RWPE1 (cell line): ENCODE data around the gene EOMES.

ENCODE experiments used
- CTCF ChIA-PET: fragments of 350-600 bp; sonication (Branson Sonifier 250); formaldehyde crosslinking; extraction: SDS; loops from one replicate; lab custom pipeline; 2021; lab: Yijun Ruan, JAX
- POLR2A ChIA-PET: fragments of 400-600 bp; formaldehyde crosslinking; extraction: SDS; loops from one replicate; lab custom pipeline; 2020; ENCODE audit warnings: antibody characterized with exemption; ENCODE audit not compliant: low non-redundant PET; lab: Yijun Ruan, JAX
- DNase-seq: peaks from one replicate; pipeline ENCODE4 v3.0.0; 2012; ENCODE audit warnings: low spot score
- H3K27ac ChIP-seq: fragments of 450-650 bp; 2 replicates; pipeline ENCODE4 v1.5.1; 2017
- TF ChIP-seq, protein P1 (sequence below): fragments of 450-650 bp; conservative IDR thresholded peaks from 2 replicates; pipeline ENCODE4 v1.5.1; 2017; ENCODE audit warnings: low read depth, mild to moderate bottlenecking

The EOMES gene

GRCh38 chr3:27686642-27687041 lies 35.5 kb downstream of the EOMES start:
- POLR2A ChIA-PET, result no interaction called here
- TF ChIP-seq, protein P1, sequence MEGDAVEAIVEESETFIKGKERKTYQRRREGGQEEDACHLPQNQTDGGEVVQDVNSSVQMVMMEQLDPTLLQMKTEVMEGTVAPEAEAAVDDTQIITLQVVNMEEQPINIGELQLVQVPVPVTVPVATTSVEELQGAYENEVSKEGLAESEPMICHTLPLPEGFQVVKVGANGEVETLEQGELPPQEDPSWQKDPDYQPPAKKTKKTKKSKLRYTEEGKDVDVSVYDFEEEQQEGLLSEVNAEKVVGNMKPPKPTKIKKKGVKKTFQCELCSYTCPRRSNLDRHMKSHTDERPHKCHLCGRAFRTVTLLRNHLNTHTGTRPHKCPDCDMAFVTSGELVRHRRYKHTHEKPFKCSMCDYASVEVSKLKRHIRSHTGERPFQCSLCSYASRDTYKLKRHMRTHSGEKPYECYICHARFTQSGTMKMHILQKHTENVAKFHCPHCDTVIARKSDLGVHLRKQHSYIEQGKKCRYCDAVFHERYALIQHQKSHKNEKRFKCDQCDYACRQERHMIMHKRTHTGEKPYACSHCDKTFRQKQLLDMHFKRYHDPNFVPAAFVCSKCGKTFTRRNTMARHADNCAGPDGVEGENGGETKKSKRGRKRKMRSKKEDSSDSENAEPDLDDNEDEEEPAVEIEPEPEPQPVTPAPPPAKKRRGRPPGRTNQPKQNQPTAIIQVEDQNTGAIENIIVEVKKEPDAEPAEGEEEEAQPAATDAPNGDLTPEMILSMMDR, result no peak
- CTCF ChIA-PET, result no interaction called here
- DNase-seq, result no peak
- H3K27ac ChIP-seq, result no peak overlapping the region

- CTCF ChIA-PET, result no interaction called here
- DNase-seq, result no peak
- POLR2A ChIA-PET, result no interaction called here
- H3K27ac ChIP-seq, result no peak overlapping the region
- TF ChIP-seq, protein P1, result no peak
These were observed 36.6 kb downstream of the EOMES start for GRCh38 chr3:27685474-27685873.

GRCh38 chr3:27684302-27684701 lies 37.8 kb downstream of the EOMES start:
- no peak overlapping the region for H3K27ac ChIP-seq
- ChIA-PET CTCF (no interaction called here), POLR2A (no interaction called here)
- no peak for DNase-seq
- TF ChIP-seq, protein P1, result no peak

DNA sequence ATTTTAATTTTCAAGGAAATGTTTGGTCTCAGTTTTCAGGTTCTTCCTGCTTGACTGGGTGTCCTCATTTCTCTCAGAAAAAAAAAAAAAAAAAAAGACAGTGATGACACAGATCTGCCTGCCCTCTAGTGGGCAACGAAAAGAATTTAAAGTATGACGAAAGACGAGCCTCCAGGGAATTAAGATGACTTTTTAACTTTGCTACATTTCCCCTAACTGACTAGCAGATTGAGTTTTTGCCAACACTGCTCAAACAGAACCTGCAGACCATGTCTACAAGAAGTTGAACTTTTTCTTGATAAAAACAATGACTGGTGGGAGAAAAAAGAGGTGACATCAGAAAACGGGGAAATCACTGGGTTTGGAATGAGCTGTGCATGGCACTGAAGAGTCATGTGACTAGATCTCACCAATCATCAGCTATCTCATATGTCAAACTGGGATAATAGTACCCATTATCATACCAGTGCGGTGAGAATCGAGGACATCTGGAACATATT lies 40.8 kb downstream of the EOMES start:
- CTCF ChIA-PET, result interaction anchor here (0.5 to 1.1 kb wide), 13 partner anchors 8 to 643 kb away, joined by 3 to 5 read pairs (median 3); no protein-coding TSS in a partner anchor

DNA sequence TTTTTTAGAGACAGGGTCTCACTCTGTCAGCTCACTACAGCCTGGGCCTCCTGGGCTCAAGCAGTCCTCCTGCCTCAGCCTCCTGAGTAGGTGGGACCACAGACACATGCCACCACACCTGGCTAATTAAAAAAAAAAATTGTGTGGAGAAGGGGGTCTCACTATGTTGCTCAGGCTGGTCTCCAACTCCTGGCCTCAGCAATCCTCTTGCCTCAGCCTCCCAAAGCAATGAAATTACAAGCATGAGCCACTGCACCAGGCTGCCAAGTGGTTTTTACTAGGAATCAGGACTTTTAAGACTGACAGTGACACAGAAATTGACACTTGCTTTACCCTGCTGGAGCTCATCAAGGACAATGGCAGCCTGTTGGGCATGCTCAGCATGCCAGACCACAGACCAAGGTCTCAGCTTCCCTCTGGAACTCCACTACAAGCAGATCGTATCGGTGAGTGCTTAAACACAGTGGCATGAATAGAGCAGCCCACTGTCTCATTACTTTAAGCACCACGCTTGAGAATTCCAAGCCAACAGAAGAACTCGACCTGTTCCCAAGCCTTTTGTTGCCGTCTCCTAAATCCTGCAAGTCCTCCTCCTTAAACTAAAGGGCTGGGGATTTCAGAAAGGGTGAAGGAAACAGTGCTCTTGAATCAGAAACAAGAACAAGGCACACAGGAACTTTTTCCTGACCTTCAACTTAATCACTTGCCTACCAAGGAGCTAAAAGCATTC lies 41.4 kb downstream of the EOMES start:
- ChIA-PET POLR2A (interaction anchor here (0.7 kb wide), 1 partner anchor 436 kb away, joined by 3 read pairs; no protein-coding TSS in a partner anchor), CTCF (interaction anchor here (0.6 to 1.1 kb wide), 9 partner anchors 8 to 642 kb away, joined by 3 to 5 read pairs (median 3); no protein-coding TSS in a partner anchor)
- TF ChIP-seq, protein P1, result no peak
- DNase-seq, result no peak
- peak overlapping the region; percentile 50 for H3K27ac ChIP-seq

More for the DNA sequence above, 40.8 kb downstream of the EOMES start:
- POLR2A ChIA-PET, result interaction anchor here (0.7 kb wide), 1 partner anchor 437 kb away, joined by 3 read pairs; no protein-coding TSS in a partner anchor
- no peak overlapping the region for H3K27ac ChIP-seq
- DNase-seq, result peak; percentile 59
- TF ChIP-seq, protein P1, result peak; percentile 77

- CTCF ChIA-PET, result no interaction called here
- H3K27ac ChIP-seq, result peak overlapping the region; percentile 50; the same call in 1 of the 2 replicates
- no peak for DNase-seq
- TF ChIP-seq, protein P1, result no peak
- POLR2A ChIA-PET, result no interaction called here
These were observed 42.4 kb downstream of the EOMES start for GRCh38 chr3:27679691-27680090.
